GM18499 (cell line): ENCODE results near the gene ABCB4.

Experiments
- ATAC-seq: cut with Tn5 transposase; IDR thresholded peaks from one replicate; pipeline ENCODE4 v1.9.1; 2021; ENCODE audit warnings: moderate number of reproducible peaks; ENCODE audit not compliant: insufficient read depth, unreplicated experiment

The ABCB4 gene

GRCh38 chr7:87361320-87361719, 114.2 kb downstream of the ABCB4 start:
- no peak for ATAC-seq

- ATAC-seq, result no peak
These were observed 116.1 kb downstream of the ABCB4 start for GRCh38 chr7:87359366-87359765.

- ATAC-seq, result no peak
These were observed 119.0 kb downstream of the ABCB4 start for GRCh38 chr7:87356448-87356847.

DNA sequence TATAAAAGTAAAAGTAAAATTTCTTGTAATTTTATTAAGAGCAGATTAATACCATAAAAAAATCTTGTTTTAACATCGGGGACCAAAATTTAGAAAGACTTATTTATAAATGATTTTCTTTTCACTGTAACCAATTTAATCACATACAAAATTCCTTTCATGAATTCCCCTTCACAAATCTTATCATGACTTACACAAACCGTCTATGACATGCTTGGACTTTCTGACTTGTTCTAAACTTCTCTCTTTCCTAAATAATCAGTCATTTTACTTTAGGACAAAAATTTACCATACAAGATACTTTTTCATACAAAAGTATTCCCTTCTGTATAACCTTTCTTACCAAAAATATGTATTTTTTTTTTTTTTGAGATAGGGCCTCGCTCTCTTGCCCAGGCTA, 120.7 kb downstream of the ABCB4 start:
- no peak for ATAC-seq
